Left lung (tissue), 10 donors: Measurements from ENCODE around the gene LMF1. TPM values are rescaled to one million over a fixed set of nuclear protein-coding genes. Genes with fewer than 3 reads are reported as not detected.

Experiments
- ATAC-seq: fragments of 200-7000 bp; cut with Tn5 transposase; one replicate; pipeline ENCODE4 v1.9.1; 2020; ENCODE audit warnings: moderate library complexity
- DNase-seq, 4 donors: peaks; one replicate each; pipeline ENCODE4 v3.0.0-alpha.2; 2013 to 2020
- H3K27ac ChIP-seq, 2 donors: fragments of 200-600 bp; sonication (generic) in 1 of 2; one replicate each; pipeline versions ENCODE4 v1.5.0 to v1.8.0; 2020 to 2021
- H3K27me3 ChIP-seq, 2 donors: fragments of 200-600 bp; sonication (generic) in 1 of 2; one replicate each; pipeline versions ENCODE4 v1.5.0 to v1.8.0; 2020 to 2021
- H3K36me3 ChIP-seq, 2 donors: fragments of 200-600 bp; sonication (generic) in 1 of 2; one replicate each; pipeline versions ENCODE4 v1.5.0 to v1.8.0; 2020 to 2021
- H3K4me1 ChIP-seq, 2 donors: fragments of 200-600 bp; one replicate each; pipeline ENCODE4 v1.8.0; 2021
- H3K4me3 ChIP-seq, 2 donors: fragments of 200-600 bp; sonication (generic) in 1 of 2; one replicate each; pipeline versions ENCODE4 v1.5.0 to v1.8.0; 2020 to 2021; ENCODE audit warnings: mild to moderate bottlenecking in 1 of 2
- H3K9me3 ChIP-seq, 2 donors: fragments of 200-600 bp; sonication (generic) in 1 of 2; one replicate each; pipeline versions ENCODE4 v1.5.0 to v1.8.0; 2020 to 2021
- CTCF ChIP-seq, 2 donors: fragments of 200-600 bp; sonication (generic) in 1 of 2; IDR thresholded peaks; one replicate each; pipeline versions ENCODE4 v1.5.0 to v1.8.0; 2021; ENCODE audit warnings: antibody characterized with exemption in 2 of 2
- intact Hi-C, 2 donors: fragments of 100-400 bp; cut with DNase I; formaldehyde crosslinking; loops; one replicate each; pipeline versions ENCODE4 v1.11.2 to v1.14.2; 2022
- polyA plus RNA-seq, 6 donors: library from polyadenylated mRNA; unstranded; fragments of 120-200 nt; gene quantifications; one replicate each; pipeline ENCODE4 v1.2.1, GENCODE V29; 2013; ENCODE audit not compliant: insufficient read length in 6 of 6
- total RNA-seq, 2 donors: library from RNA; stranded (reverse); fragmentation: NEBNext Ultra II Directional; extraction: Animal tissue kit (Norgen Biotek cat#: 25700); gene quantifications; one replicate each; pipeline ENCODE4 v1.2.1, GENCODE V29; 2021
- donor health status: DM: no; HTN: yes; CAD: no.
- donor health status: DM: no; HTN: no; CAD: no.

LMF1 gene
- total and polyA plus RNA-seq, 8 donors, result 15.5 to 23.1 (median 20.4) TPM

DNA sequence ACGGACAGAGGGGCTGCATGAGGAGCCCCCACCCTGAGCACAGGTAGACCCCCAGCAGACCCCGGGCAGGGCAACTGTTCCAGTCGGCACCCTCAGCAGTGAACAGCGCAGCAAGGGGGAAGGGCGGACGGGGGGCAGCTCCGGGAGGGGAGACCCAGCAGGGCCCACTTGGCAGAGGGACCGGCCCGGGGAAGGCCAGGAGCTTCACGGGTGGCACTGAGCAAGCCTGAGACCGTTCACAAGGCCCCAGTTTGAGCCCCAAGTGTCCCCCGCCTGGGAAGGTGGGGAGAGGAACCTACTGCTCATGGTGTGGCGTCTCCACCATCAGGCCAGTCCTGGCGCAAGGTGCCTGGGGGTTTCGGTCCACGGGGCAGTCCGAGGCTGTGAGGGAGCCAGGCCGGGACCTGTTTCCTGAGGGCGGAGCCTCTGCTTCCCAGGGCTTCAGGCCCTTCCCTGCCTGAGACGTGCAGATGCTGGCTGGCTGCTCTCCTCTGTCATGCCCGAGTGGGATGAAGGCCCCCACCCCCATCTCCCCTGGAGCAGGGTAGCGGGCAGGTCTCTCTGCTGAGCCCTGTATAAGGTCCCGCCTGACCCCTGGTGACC, 115.9 kb downstream of the LMF1 start:
- TF ChIP-seq CTCF (IDR thresholded peaks at IDR 0.05), result no peak
- peak in 1 of 4 donors; percentile 69 for DNase-seq
- intact Hi-C loops, result no loop called here
- peaks cover 0 to 41% of the 10 kb centered on the region in 2 donors for H3K9me3 ChIP-seq
- H3K4me3 ChIP-seq, result no peak overlapping the region
- H3K4me1 ChIP-seq, result no peaks in the 10 kb centered on the region
- ATAC-seq, result no peak
- no peak overlapping the region for H3K27ac ChIP-seq
- no peaks in the 10 kb centered on the region for H3K36me3 ChIP-seq
- no peaks in the 10 kb centered on the region for H3K27me3 ChIP-seq

DNA sequence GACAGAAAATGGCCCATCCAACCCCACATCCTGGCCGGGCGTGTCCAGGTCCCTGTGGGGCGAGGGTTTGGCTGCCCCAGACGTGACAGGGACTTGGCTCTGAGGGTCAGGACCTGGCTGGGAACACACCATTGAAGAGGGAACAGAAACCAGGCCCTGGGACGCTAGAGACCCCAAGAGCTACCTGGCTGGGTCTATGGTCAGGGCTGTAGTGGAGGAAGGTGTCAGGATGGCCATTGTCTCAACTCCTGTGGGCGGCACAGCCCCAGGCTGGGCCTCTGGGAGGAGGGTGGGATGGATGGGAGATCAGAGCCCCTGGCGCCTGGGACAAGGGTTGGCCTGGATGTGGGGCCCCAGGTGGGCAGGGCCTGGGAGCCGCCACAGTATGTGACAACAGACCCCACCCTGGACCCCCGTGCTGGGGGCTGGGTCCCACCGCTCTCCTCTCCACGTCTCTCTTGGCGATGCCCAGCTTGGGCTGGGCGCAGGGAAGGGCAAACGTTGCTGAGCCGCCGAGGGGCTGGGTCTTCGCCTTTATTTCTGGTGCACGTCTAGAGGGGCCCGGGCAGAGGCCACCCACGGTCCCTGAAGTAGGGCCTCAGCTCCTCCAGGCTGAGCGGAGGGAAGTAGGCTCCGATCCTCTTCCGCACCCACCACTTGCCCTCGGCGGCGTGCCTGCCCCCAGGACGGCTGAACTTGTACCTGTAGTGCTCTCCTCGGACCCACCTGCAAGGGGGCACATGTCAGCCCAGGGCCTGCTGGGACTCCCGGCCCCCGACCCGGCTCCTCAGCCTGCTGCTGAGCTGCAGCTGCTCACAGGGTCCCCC, 116.6 kb downstream of the LMF1 start:
- ATAC-seq (no peak), DNase-seq (peak in 1 of 4 donors; percentile 62)
- no peaks in the 10 kb centered on the region for H3K4me1 ChIP-seq
- intact Hi-C loops, result no loop called here
- H3K27ac ChIP-seq, result no peak overlapping the region
- no peaks in the 10 kb centered on the region for H3K27me3 ChIP-seq
- TF ChIP-seq CTCF (IDR thresholded peaks at IDR 0.05), result no peak
- H3K4me3 ChIP-seq, result no peak overlapping the region
- peaks cover 0 to 39% of the 10 kb centered on the region in 2 donors for H3K9me3 ChIP-seq
- no peaks in the 10 kb centered on the region for H3K36me3 ChIP-seq

GRCh38 chr16:853306-853705, 117.5 kb downstream of the LMF1 start:
- Histone ChIP-seq H3K4me1 (no peaks in the 10 kb centered on the region), H3K9me3 (peaks cover 0 to 40% of the 10 kb centered on the region in 2 donors), H3K36me3 (no peaks in the 10 kb centered on the region), H3K4me3 (no peak overlapping the region), H3K27ac (no peak overlapping the region), H3K27me3 (no peaks in the 10 kb centered on the region)
- DNase-seq (peak in 1 of 4 donors; percentile 65), ATAC-seq (no peak)
- intact Hi-C loops, result no loop called here
- no peak for TF ChIP-seq CTCF (IDR thresholded peaks at IDR 0.05)

- intact Hi-C loops, result no loop called here
- Histone ChIP-seq H3K9me3 (peaks cover 0 to 47% of the 10 kb centered on the region in 2 donors), H3K4me3 (no peak overlapping the region), H3K36me3 (no peaks in the 10 kb centered on the region), H3K27ac (no peak overlapping the region), H3K4me1 (no peaks in the 10 kb centered on the region), H3K27me3 (no peaks in the 10 kb centered on the region)
- peak in 1 of 4 donors; percentile 60 for DNase-seq
- no peak for TF ChIP-seq CTCF (IDR thresholded peaks at IDR 0.05)
- ATAC-seq, result no peak
Observed at GRCh38 chr16:852451-853185, 118.2 kb downstream of the LMF1 start.

DNA sequence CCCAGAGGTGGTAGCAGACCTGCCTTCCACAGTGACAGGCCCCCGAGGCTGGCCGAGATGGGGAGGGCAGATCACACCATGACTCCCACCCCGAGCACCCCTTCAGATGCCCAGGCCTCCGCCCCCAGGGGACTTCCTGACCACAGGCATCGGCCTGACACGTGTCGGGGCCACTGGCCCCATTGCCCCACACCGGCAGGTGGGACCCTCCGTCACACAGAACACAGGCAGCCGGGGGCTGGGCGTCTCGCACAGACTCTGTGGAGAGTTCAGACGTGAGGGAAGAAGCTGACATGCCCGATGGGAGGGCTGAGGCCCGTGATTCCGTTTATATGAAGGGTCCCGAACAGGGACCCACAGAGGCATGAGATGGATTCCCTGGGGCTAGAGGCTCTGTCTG, 118.9 kb downstream of the LMF1 start:
- no peak for TF ChIP-seq CTCF (IDR thresholded peaks at IDR 0.05)
- DNase-seq (peak in 1 of 4 donors; percentile 68), ATAC-seq (no peak)
- intact Hi-C loops, result no loop called here
- no peaks in the 10 kb centered on the region for H3K27me3 ChIP-seq
- H3K4me3 ChIP-seq, result no peak overlapping the region
- H3K36me3 ChIP-seq, result no peaks in the 10 kb centered on the region
- no peak overlapping the region for H3K27ac ChIP-seq
- H3K4me1 ChIP-seq, result no peaks in the 10 kb centered on the region
- H3K9me3 ChIP-seq, result peaks cover 0 to 44% of the 10 kb centered on the region in 2 donors
